B cell (primary cell): ENCODE results near the gene ABCC10. TPM values are rescaled to one million over a fixed set of nuclear protein-coding genes. Genes with fewer than 3 reads are reported as not detected.

Source experiments
- ATAC-seq: fragments of 200-7000 bp; cut with Tn5 transposase; one replicate; pipeline ENCODE4 v1.10.0; 2021; ENCODE audit warnings: low read depth, mild to moderate bottlenecking, moderate number of reproducible peaks, moderate library complexity
- CTCF ChIA-PET: fragments of 350-600 bp; sonication (Branson Sonifier 250); formaldehyde crosslinking; loops from one replicate; lab custom pipeline; 2021; ENCODE audit warnings: antibody characterized with exemption, inconsistent platforms; lab: Charles Lee
- POLR2A ChIA-PET: fragments of 350-600 bp; sonication (Branson Sonifier 250); formaldehyde crosslinking; loops from one replicate; lab custom pipeline; 2021; ENCODE audit warnings: antibody characterized with exemption; lab: Charles Lee
- DNase-seq: peaks from one replicate; pipeline ENCODE4 v3.0.0; 2013
- H2AFZ ChIP-seq: 2 replicates; pipeline ENCODE4 v1.6.1; 2012; ENCODE audit warnings: mild to moderate bottlenecking, low read depth, low read length; ENCODE audit not compliant: insufficient read depth, poor library complexity, severe bottlenecking
- H3K27ac ChIP-seq, 2 donors: 1 replicate in 1 of 2; 2 replicates in 1 of 2; pipeline ENCODE4 v1.5.1; 2012 to 2013; ENCODE audit warnings: low read length in 2 of 2, mild to moderate bottlenecking in 2 of 2, moderate library complexity in 1 of 2
- H3K27me3 ChIP-seq, 4 experiments: fragments of 200-600 bp in 1 of 4; sonication (generic) in 1 of 4; replicated peaks in 1 of 4; 1 replicate in 2 of 4; 2 replicates in 2 of 4; pipeline versions ENCODE4 v1.6.1 to v1.7.0; 2013 to 2016; ENCODE audit warnings: low read length in 3 of 4, mild to moderate bottlenecking in 2 of 4, mixed read lengths in 1 of 4, moderate library complexity in 1 of 4; ENCODE audit not compliant: insufficient read depth in 4 of 4, control insufficient read depth in 3 of 4; ENCODE audit errors: control extremely low read depth in 1 of 4
- H3K36me3 ChIP-seq, 2 experiments: replicated peaks in 1 of 2; 1 replicate in 1 of 2; 2 replicates in 1 of 2; pipeline versions ENCODE4 v1.6.1 to v1.7.1; 2013; ENCODE audit warnings: low read length in 1 of 2; ENCODE audit not compliant: insufficient read depth in 2 of 2, control insufficient read depth in 1 of 2; ENCODE audit errors: control extremely low read depth in 1 of 2, extremely low read depth in 1 of 2
- H3K4me1 ChIP-seq, 2 donors: fragments of 200-600 bp in 1 of 2; sonication (generic) in 1 of 2; 1 replicate in 1 of 2; 2 replicates in 1 of 2; pipeline versions ENCODE4 v1.5.1 to v1.6.1; 2013 to 2017; ENCODE audit warnings: low read length in 2 of 2; ENCODE audit not compliant: control insufficient read depth in 2 of 2, insufficient read depth in 2 of 2
- H3K4me2 ChIP-seq: replicated peaks from 2 replicates; pipeline ENCODE3; 2012; ENCODE audit warnings: mild to moderate bottlenecking, low read depth, low read length; ENCODE audit not compliant: poor library complexity, severe bottlenecking
- H3K4me3 ChIP-seq, 5 experiments: fragments of 200-600 bp in 1 of 5; sonication (generic) in 1 of 5; 1 replicate in 3 of 5; 2 replicates in 2 of 5; pipeline versions ENCODE4 v1.5.1 to v1.7.0; 2011 to 2016; ENCODE audit warnings: low read length in 4 of 5, mild to moderate bottlenecking in 4 of 5, low read depth in 2 of 5, control low read depth in 1 of 5, moderate library complexity in 1 of 5; ENCODE audit not compliant: insufficient read depth in 1 of 5; ENCODE audit errors: control extremely low read depth in 1 of 5, extremely low read depth in 1 of 5
- H3K79me2 ChIP-seq: fragments of 200-600 bp; sonication (generic); one replicate; pipeline ENCODE4 v1.6.0; 2016; ENCODE audit warnings: low read length; ENCODE audit not compliant: control insufficient read depth, insufficient read depth
- H3K9ac ChIP-seq: fragments of 200-600 bp; sonication (generic); 2 replicates; pipeline ENCODE4 v1.6.1; 2017; ENCODE audit warnings: mild to moderate bottlenecking, low read length, moderate library complexity
- H3K9me3 ChIP-seq, 3 donors: one replicate each; pipeline versions ENCODE4 v1.6.1 to v1.7.1; 2013; ENCODE audit warnings: low read length in 2 of 3; ENCODE audit not compliant: control insufficient read depth in 2 of 3, insufficient read depth in 1 of 3; ENCODE audit errors: control extremely low read depth in 1 of 3
- H4K20me1 ChIP-seq: 2 replicates; pipeline ENCODE4 v1.6.0; 2012; ENCODE audit warnings: mild to moderate bottlenecking, low read length; ENCODE audit not compliant: insufficient read depth, control insufficient read depth, poor library complexity, severe bottlenecking
- H3K27ac Mint-ChIP-seq: one replicate; pipeline ENCODE4 v1.8.0; 2021; ENCODE audit warnings: mixed read lengths
- H3K27me3 Mint-ChIP-seq: one replicate; pipeline ENCODE4 v1.8.0; 2021; ENCODE audit warnings: mixed read lengths
- H3K4me1 Mint-ChIP-seq: one replicate; pipeline ENCODE4 v1.8.0; 2021; ENCODE audit warnings: mixed read lengths
- H3K4me3 Mint-ChIP-seq: one replicate; pipeline ENCODE4 v1.8.0; 2021; ENCODE audit warnings: mixed read lengths
- H3K9me3 Mint-ChIP-seq: one replicate; pipeline ENCODE4 v1.8.0; 2022; ENCODE audit warnings: mixed read lengths; ENCODE audit not compliant: insufficient read depth
- EZH2 ChIP-seq: IDR thresholded peaks from 2 replicates; pipeline ENCODE4 v1.6.1; 2012; ENCODE audit warnings: borderline replicate concordance, low read depth, mild to moderate bottlenecking, moderate library complexity, low read length; ENCODE audit not compliant: insufficient read depth, poor library complexity, severe bottlenecking
- WGBS: methylation state at CpG from one replicate; pipeline ENCODE4 v1.1.5; 2013; ENCODE audit warnings: missing lambda C conversion rate; ENCODE audit not compliant: insufficient coverage; 5-methylcytosine and 5-hydroxymethylcytosine counted together
- intact Hi-C: fragments of 100-400 bp; cut with micrococcal nuclease; formaldehyde crosslinking; loops from one replicate; pipeline ENCODE4 v1.10.0; 2022
- polyA plus RNA-seq: library from polyadenylated mRNA; depleted of rRNA; stranded (reverse); fragments of >200 nt; gene quantifications from 2 replicates; pipeline ENCODE4 v1.2.3, GENCODE V29; 2012
- total RNA-seq, 2 donors: library from RNA; stranded (reverse); fragments of 120-200 nt in 1 of 2; gene quantifications; 1 replicate in 1 of 2; 2 replicates in 1 of 2; pipeline versions ENCODE4 v1.2.3 to v1.2.4, GENCODE V29; 2013 to 2022
- TF ChIP-seq, protein P1 (sequence below): fragments of 200-600 bp; IDR thresholded peaks from one replicate; pipeline ENCODE4 v1.8.0; 2022; ENCODE audit warnings: antibody characterized with exemption, mild to moderate bottlenecking

The ABCC10 gene
- total and polyA plus RNA-seq, 2 donors (not counting 1 experiment from before 2014, with no cell fraction given): 39.5 to 71.5 TPM

DNA sequence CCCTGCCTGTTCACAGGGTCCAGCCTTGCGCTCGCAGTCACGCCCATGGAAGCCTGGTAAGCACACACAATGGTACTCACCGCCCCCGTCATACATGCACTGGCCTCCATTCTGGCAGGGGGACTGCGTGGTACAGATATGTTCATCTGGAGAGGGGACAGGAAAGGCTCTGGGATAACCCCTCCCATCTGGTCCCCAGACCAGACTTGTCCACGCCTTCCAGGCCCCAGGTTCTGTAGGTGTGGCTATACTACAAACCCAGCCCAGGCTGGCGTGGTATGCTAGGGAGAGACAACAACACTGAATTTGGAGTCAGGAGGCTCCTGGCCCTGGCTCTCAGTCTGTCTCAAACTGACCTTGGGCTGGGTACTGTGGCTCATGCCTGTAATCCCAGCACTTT, 24.6 kb downstream of the ABCC10 start:
- no peaks in the 10 kb centered on the region for H4K20me1 ChIP-seq
- CTCF ChIA-PET: no interaction called here
- no peaks in the 10 kb centered on the region for H3K9me3 ChIP-seq
- intact Hi-C loops: no loop called here
- peak overlapping the region; percentile 53 for H3K27ac Mint-ChIP-seq
- no peak overlapping the region for H3K9ac ChIP-seq
- peaks cover 14% of the 10 kb centered on the region for H3K4me1 Mint-ChIP-seq
- peaks cover 0 to 4% (median 0%) of the 10 kb centered on the region in 4 experiments for H3K27me3 ChIP-seq
- no peak overlapping the region for H3K27ac ChIP-seq
- no peak overlapping the region for H2AFZ ChIP-seq
- peaks cover 0 to 39% of the 10 kb centered on the region in 2 experiments for H3K36me3 ChIP-seq
- H3K4me1 ChIP-seq: peaks cover 7 to 12% of the 10 kb centered on the region in 2 donors
- POLR2A ChIA-PET: interaction anchor here (0.6 kb wide), 2 partner anchors 24 to 73 kb away, joined by 3 to 5 read pairs; no protein-coding TSS in a partner anchor
- H3K4me3 Mint-ChIP-seq: no peak overlapping the region
- no peaks in the 10 kb centered on the region for H3K79me2 ChIP-seq
- H3K4me3 ChIP-seq: no peak overlapping the region
- ATAC-seq (no peak), DNase-seq (no peak)
- TF ChIP-seq, protein P1, sequence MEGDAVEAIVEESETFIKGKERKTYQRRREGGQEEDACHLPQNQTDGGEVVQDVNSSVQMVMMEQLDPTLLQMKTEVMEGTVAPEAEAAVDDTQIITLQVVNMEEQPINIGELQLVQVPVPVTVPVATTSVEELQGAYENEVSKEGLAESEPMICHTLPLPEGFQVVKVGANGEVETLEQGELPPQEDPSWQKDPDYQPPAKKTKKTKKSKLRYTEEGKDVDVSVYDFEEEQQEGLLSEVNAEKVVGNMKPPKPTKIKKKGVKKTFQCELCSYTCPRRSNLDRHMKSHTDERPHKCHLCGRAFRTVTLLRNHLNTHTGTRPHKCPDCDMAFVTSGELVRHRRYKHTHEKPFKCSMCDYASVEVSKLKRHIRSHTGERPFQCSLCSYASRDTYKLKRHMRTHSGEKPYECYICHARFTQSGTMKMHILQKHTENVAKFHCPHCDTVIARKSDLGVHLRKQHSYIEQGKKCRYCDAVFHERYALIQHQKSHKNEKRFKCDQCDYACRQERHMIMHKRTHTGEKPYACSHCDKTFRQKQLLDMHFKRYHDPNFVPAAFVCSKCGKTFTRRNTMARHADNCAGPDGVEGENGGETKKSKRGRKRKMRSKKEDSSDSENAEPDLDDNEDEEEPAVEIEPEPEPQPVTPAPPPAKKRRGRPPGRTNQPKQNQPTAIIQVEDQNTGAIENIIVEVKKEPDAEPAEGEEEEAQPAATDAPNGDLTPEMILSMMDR: no peak
- no peak for TF ChIP-seq EZH2
- no peak overlapping the region for H3K4me2 ChIP-seq
- no peaks in the 10 kb centered on the region for H3K9me3 Mint-ChIP-seq
- peaks cover 1% of the 10 kb centered on the region for H3K27me3 Mint-ChIP-seq
- WGBS: 100% methylated on average over 5 of the region's 8 CpGs

DNA sequence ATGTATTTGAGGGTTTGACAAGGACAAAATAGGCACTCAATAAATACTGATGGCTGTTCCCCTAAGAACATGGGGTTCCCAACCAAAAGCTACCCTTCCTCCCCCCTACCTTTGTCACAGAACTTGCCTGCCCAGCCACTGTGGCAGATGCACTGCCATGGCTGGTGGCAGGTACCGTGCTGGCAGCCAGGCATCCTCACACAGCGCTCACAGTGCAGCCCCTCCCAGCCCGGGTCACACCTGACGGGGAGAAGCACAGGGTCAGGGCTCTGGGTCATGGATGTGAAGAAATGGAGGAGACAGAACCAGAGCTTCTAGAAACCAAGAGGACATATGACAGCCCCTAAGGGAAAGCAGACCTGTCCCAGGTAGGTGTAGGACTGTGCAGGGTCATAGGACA, 25.6 kb downstream of the ABCC10 start:
- no peak for DNase-seq
- Mint-ChIP-seq H3K9me3 (no peaks in the 10 kb centered on the region), H3K4me3 (peak overlapping the region; percentile 32), H3K27me3 (peaks cover 3% of the 10 kb centered on the region), H3K4me1 (peaks cover 14% of the 10 kb centered on the region), H3K27ac (no peak overlapping the region)
- TF ChIP-seq EZH2: no peak
- TF ChIP-seq, protein P1: no peak
- H3K9ac ChIP-seq: no peak overlapping the region
- no peak overlapping the region for H3K27ac ChIP-seq
- H2AFZ ChIP-seq: no peak overlapping the region
- POLR2A ChIA-PET: interaction anchor here (0.6 kb wide), 1 partner anchor 72 kb away, joined by 5 read pairs; no protein-coding TSS in a partner anchor
- no peak overlapping the region for H3K4me2 ChIP-seq
- peaks cover 7 to 12% of the 10 kb centered on the region in 2 donors for H3K4me1 ChIP-seq
- 95% methylated on average over 4 of the region's 4 CpGs for WGBS
- intact Hi-C loops: no loop called here
- peaks cover 0 to 4% (median 2%) of the 10 kb centered on the region in 4 experiments for H3K27me3 ChIP-seq
- CTCF ChIA-PET: interaction anchor here (3.6 kb wide), 1 partner anchor 53 kb away, joined by 43 read pairs; no protein-coding TSS in a partner anchor
- H4K20me1 ChIP-seq: no peaks in the 10 kb centered on the region
- peaks cover 0 to 30% of the 10 kb centered on the region in 2 experiments for H3K36me3 ChIP-seq
- H3K79me2 ChIP-seq: no peaks in the 10 kb centered on the region
- ATAC-seq: no peak
- no peak overlapping the region for H3K4me3 ChIP-seq
- H3K9me3 ChIP-seq: no peaks in the 10 kb centered on the region
